ENCODE results near the gene TMIGD1. TPM values are rescaled to one million over a fixed set of nuclear protein-coding genes. Genes with fewer than 3 reads are reported as not detected.

Gene TMIGD1
- total and polyA plus RNA-seq, 2 of the 13 experiments (the other 11 are each of a cell fraction or from before 2014, with no cell fraction given) = not detected

GRCh38 chr17:30290696-30291542, 42.9 kb downstream of the TMIGD1 start (continued):
- TF ChIP-seq AHDC1 (CRISPR knock-in tag; IDR thresholded peaks at IDR 0.05; ENCODE audit: borderline replicate concordance) (no peak), ZBED4 (CRISPR knock-in tag; IDR thresholded peaks at IDR 0.05; ENCODE audit: borderline replicate concordance) (0 out of 2 replicates have a peak, but pooled peaks have one; percentile 33), ZNF883 (CRISPR knock-in tag; IDR thresholded peaks at IDR 0.05; ENCODE audit: not compliant biosample characterization) (no peak), RFX1 (IDR thresholded peaks at IDR 0.05) (no peak), NKX3-1 (CRISPR knock-in tag; IDR thresholded peaks at IDR 0.05) (no peak), FOXM1 (CRISPR knock-in tag; IDR thresholded peaks at IDR 0.05) (no peak), ZNF772 (CRISPR knock-in tag; IDR thresholded peaks at IDR 0.05) (no peak), NFIB (CRISPR knock-in tag; IDR thresholded peaks at IDR 0.05; ENCODE audit: borderline replicate concordance) (no peak), CBFB (CRISPR knock-in tag; IDR thresholded peaks at IDR 0.05) (no peak), CCAR2 (optimal IDR thresholded peaks at IDR 0.05; ENCODE audit: low read depth, low read length) (no peak), PPARG (CRISPR knock-in tag; conservative IDR thresholded peaks at IDR 0.05) (no peak), ZNF460 (CRISPR knock-in tag; IDR thresholded peaks at IDR 0.05; ENCODE audit: borderline replicate concordance) (no peak), NBN (conservative IDR thresholded peaks at IDR 0.05) (no peak), TFE3 (CRISPR knock-in tag; IDR thresholded peaks at IDR 0.05) (no peak), CSRNP2 (CRISPR knock-in tag; conservative IDR thresholded peaks at IDR 0.05; ENCODE audit: low read depth) (no peak)
